Pancreas (tissue), 10 donors: ENCODE results near the gene STIP1. TPM values are rescaled to one million over a fixed set of nuclear protein-coding genes. Genes with fewer than 3 reads are reported as not detected.

ENCODE experiments used
- ATAC-seq, 4 donors: fragments of 200-7000 bp; cut with Tn5 transposase; one replicate each; pipeline versions ENCODE4 v1.8.0 to v1.9.1; 2020; ENCODE audit warnings: mild to moderate bottlenecking in 4 of 4, moderate library complexity in 4 of 4
- DNase-seq, 6 donors: peaks; one replicate each; pipeline ENCODE4 v3.0.0-alpha.2; 2020
- FAIRE-seq: peaks from 2 replicates; lab custom pipeline; 2012; peaks lifted over from hg19 to GRCh38; lab: Jason Lieb, UNC
- H3K27ac ChIP-seq, 4 donors: fragments of 200-600 bp; sonication (generic); 1 replicate in 3 of 4; 2 replicates in 1 of 4; pipeline versions ENCODE4 v1.5.0 to v1.8.0; 2020
- H3K27me3 ChIP-seq, 4 donors: fragments of 200-600 bp; one replicate each; pipeline ENCODE4 v1.8.0; 2021
- H3K36me3 ChIP-seq, 3 donors: fragments of 200-600 bp; sonication (generic) in 1 of 3; one replicate each; pipeline versions ENCODE4 v1.5.0 to v1.8.0; 2020 to 2021
- H3K4me1 ChIP-seq, 3 donors: fragments of 200-600 bp; one replicate each; pipeline ENCODE4 v1.8.0; 2021
- H3K4me3 ChIP-seq, 4 donors: fragments of 200-600 bp; sonication (generic) in 2 of 4; one replicate each; pipeline versions ENCODE4 v1.5.0 to v1.8.0; 2020 to 2021
- H3K9me3 ChIP-seq, 4 donors: fragments of 200-600 bp; one replicate each; pipeline ENCODE4 v1.8.0; 2021
- CTCF ChIP-seq, 4 donors: fragments of 200-600 bp; sonication (generic) in 3 of 4; IDR thresholded peaks; one replicate each; pipeline versions ENCODE4 v1.5.0 to v1.8.0; 2021; ENCODE audit warnings: antibody characterized with exemption in 4 of 4
- WGBS, 2 donors: extraction: QIAGEN DNeasy Blood & Tissue Kit; methylation state at CpG; one replicate each; pipeline ENCODE4 v1.1.7; 2013; 5-methylcytosine and 5-hydroxymethylcytosine counted together
- intact Hi-C, 3 donors: fragments of 100-400 bp; cut with DNase I; formaldehyde crosslinking; loops; one replicate each; pipeline versions ENCODE4 v1.11.1 to v1.14.2; 2022
- polyA plus RNA-seq, 2 donors: library from polyadenylated mRNA; stranded (reverse); fragments of 200-250 nt; gene quantifications; one replicate each; pipeline ENCODE4 v1.2.3, GENCODE V29; 2013
- total RNA-seq, 6 donors: library from RNA; stranded (reverse); fragmentation: NEBNext Ultra II Directional in 4 of 6; extraction: Animal tissue kit (Norgen Biotek cat#: 25700) in 4 of 6; gene quantifications; one replicate each; pipeline versions ENCODE4 v1.2.1 to v1.2.4, GENCODE V29; 2021 to 2023
- donor health status: healthy with polysubstance abuse.
- donor health status: DM: no; HTN: no; CAD: no; lungs with moderate emphysema.
- donor health status: DM: no; HTN: no; CAD: no.
- donor health status: control.
- donor health status: control.
- donor health status: Bipolar disorder and iron deficiency.
- donor health status: DM: yes; HTN: yes; CAD: no.
- donor health status: DM: no; HTN: no; CAD: no.
- donor health status: DM: no; HTN: no; CAD: no.
- donor health status: DM: yes; HTN: yes; CAD: no.

STIP1 gene
- total and polyA plus RNA-seq, 8 donors: 23.7 to 73.0 (median 37.8) TPM

GRCh38 chr11:64203421-64204079 lies 17.6 kb downstream of the STIP1 start:
- no peak for TF ChIP-seq CTCF (IDR thresholded peaks at IDR 0.05)
- no peaks in the 10 kb centered on the region for H3K9me3 ChIP-seq
- no peak overlapping the region for H3K27ac ChIP-seq
- intact Hi-C loops: loop anchor here in 1 of 3 donors (10.0 kb wide), 1 partner anchor 91 kb away; the partner anchor contains the start of gene KCNK4
- WGBS, 2 donors: 89 to 93% methylated on average over 27 of the region's 27 CpGs
- H3K27me3 ChIP-seq: no peaks in the 10 kb centered on the region
- no peak overlapping the region for H3K4me3 ChIP-seq
- ATAC-seq (no peak), DNase-seq (no peak), FAIRE-seq (no peak)
- peaks cover 4 to 34% (median 15%) of the 10 kb centered on the region in 3 donors for H3K36me3 ChIP-seq
- H3K4me1 ChIP-seq: peaks cover 0 to 3% (median 0%) of the 10 kb centered on the region in 3 donors

GRCh38 chr11:64204080-64204440 lies 18.1 kb downstream of the STIP1 start:
- no peak for DNase-seq
- ATAC-seq: no peak
- WGBS, 2 donors: 79% methylated on average over 15 to 16 of the region's 16 CpGs
- no peak overlapping the region for H3K27ac ChIP-seq
- no peaks in the 10 kb centered on the region for H3K9me3 ChIP-seq
- TF ChIP-seq CTCF (IDR thresholded peaks at IDR 0.05): no peak
- no peak overlapping the region for H3K4me3 ChIP-seq
- intact Hi-C loops: loop anchor here in 1 of 3 donors (10.0 kb wide), 1 partner anchor 91 kb away; the partner anchor contains the start of gene KCNK4
- FAIRE-seq: no peak
- peaks cover 4 to 34% (median 15%) of the 10 kb centered on the region in 3 donors for H3K36me3 ChIP-seq
- no peaks in the 10 kb centered on the region for H3K27me3 ChIP-seq
- H3K4me1 ChIP-seq: peaks cover 0 to 3% (median 0%) of the 10 kb centered on the region in 3 donors

GRCh38 chr11:64204464-64204989 lies 18.6 kb downstream of the STIP1 start:
- peak; percentile 27 to 48 (median 42) for TF ChIP-seq CTCF (IDR thresholded peaks at IDR 0.05)
- Histone ChIP-seq H3K27ac (peak overlapping the region in 1 of 4 donors; percentile 4), H3K4me3 (no peak overlapping the region), H3K36me3 (peaks cover 4 to 34% (median 15%) of the 10 kb centered on the region in 3 donors), H3K4me1 (peaks cover 0 to 3% (median 0%) of the 10 kb centered on the region in 3 donors), H3K9me3 (no peaks in the 10 kb centered on the region), H3K27me3 (no peaks in the 10 kb centered on the region)
- intact Hi-C loops: loop anchor here in 1 of 3 donors (10.0 kb wide), 1 partner anchor 90 kb away; the partner anchor contains the start of gene KCNK4
- WGBS, 2 donors: 23 to 27% methylated on average over 7 of the region's 7 CpGs
- DNase-seq: peak; percentile 79 to 92 (median 87)
- no peak for FAIRE-seq
- peak; percentile 79 to 87 (median 82) for ATAC-seq

GRCh38 chr11:64206457-64207255 lies 20.7 kb downstream of the STIP1 start, which contains the start of gene FERMT3:
FERMT3 (plus strand) TSS chr11:64206721; CDS start chr11:64207365, 644 bp downstream.
- FAIRE-seq (no peak), DNase-seq (peak in 3 of 6 donors; percentile 50 to 60 (median 50)), ATAC-seq (peak in 3 of 4 donors; percentile 32 to 54 (median 43))
- Histone ChIP-seq H3K36me3 (peaks cover 0 to 22% (median 15%) of the 10 kb centered on the region in 3 donors), H3K27ac (peak within 1 kb of the TSS in 2 of 4 donors; percentile 68 to 75), H3K27me3 (no peaks in the 10 kb centered on the region), H3K4me1 (peaks cover 0 to 3% (median 0%) of the 10 kb centered on the region in 3 donors), H3K9me3 (no peaks in the 10 kb centered on the region), H3K4me3 (peak within 1 kb of the TSS in 1 of 4 donors; percentile 40)
- intact Hi-C loops: loop anchor here in 2 of 3 donors (5.0 to 10.0 kb wide), 3 partner anchors 56 to 88 kb away; partner anchors contain the start of gene KCNK4 (in 2 of the 2)
- WGBS, 2 donors: 81 to 83% methylated on average over 24 to 27 of the region's 27 CpGs
- no peak for TF ChIP-seq CTCF (IDR thresholded peaks at IDR 0.05)
